NCI-H526 (cell line): ENCODE results near the gene GATAD2B.
"Not testable (repeated sequence)": the region's sequence is repeated elsewhere in the genome, so short reads cannot be mapped to it uniquely, and the experiment has no call there.

Source experiments
- DNase-seq, 2 experiments: peaks; one replicate each; lab custom pipeline; 2025; lab: John Stamatoyannopoulos, UW

GATAD2B gene

DNA sequence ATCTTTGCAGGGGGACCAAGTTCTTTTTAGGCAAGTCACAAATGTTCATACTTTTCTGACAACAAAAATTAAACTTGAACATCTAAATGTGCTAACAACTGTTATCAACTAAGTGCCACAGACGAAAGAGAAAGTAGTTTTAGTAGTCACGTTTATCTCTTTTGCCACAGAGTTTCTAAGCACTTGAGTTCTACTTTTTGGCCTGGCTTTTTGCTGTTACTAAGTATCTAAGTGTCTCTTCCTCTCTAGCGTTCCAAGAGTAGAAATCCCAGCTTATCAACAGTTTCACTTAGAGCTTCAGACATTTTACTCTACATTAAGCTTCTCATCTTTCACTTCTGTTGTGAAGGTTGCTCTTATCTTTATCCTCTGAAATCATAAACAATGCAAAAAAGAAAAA is 34.2 kb downstream of the GATAD2B start:
- no peak for DNase-seq

- no peak for DNase-seq
Observed at GRCh38 chr1:153886127-153886526, 36.6 kb downstream of the GATAD2B start.

GRCh38 chr1:153883223-153883622 is 39.5 kb downstream of the GATAD2B start:
- DNase-seq = no peak

DNA sequence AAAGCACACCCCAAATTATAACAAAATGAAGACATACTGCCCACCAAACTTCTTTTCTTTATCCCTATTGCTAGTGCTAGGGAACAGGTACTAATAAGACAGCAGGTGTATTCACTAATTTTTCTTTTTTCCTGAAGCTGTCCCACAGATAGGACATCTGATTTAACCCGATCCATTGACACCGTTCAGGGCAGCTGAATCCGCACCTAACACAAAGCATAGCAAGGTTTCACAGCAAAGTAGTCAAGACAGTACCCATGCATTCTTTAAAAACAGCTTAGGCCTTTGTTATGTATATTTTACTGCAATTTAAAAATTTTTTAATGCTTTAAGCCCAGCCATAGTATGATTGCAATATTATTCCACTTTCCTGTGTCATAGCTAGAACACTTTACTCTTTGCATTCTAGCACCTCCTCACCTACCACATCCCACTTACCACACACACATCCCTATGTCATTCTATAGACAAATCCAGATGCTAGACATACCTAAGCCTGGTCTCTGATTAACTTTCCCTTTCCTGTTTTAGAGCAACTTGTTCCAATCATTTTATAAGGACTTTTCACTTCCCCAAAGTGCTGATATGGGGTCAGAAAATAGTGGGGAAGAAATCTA is 40.4 kb downstream of the GATAD2B start:
- DNase-seq = no peak

DNA sequence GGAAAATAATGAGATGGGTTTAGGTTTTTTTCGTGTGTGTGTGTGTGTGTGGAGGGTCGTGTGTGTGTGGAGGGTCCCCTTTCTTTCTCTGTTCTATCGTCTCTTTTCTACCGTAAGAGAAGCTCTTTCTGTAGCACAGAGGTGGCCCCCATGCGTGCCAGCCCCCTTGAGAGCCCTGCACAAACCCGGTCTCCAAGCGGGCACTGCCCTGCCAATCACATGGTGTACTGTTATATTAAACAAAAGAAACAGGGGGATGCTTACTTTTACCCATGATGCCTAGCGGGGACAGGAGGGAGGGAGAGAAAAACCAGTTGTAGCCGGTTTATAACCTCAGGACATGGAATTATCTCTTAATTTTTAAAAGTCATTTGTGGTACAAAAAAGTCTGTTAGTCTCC is 41.0 kb downstream of the GATAD2B start:
- DNase-seq = peak; percentile 80 to 91

DNA sequence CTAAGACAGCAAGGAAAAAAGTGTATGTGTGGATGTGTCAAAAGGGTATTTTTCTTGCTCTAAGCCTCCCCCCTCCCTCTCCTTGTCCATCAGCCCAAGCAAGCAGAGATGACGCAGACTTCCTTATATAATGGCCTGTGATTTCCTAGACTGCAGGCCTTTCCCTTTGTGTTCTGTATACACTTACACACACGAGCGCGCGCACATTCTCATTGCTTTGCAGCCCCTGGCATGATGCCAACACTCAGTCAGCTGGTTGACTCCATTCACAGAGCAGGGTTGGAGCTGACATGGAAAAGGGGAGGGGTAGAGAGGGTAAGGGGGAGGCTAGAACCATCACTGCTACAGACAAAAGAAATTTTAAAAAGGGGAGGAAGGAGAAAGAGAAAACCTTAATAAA is 41.8 kb downstream of the GATAD2B start:
- DNase-seq = peak; percentile 99 to 100

DNA sequence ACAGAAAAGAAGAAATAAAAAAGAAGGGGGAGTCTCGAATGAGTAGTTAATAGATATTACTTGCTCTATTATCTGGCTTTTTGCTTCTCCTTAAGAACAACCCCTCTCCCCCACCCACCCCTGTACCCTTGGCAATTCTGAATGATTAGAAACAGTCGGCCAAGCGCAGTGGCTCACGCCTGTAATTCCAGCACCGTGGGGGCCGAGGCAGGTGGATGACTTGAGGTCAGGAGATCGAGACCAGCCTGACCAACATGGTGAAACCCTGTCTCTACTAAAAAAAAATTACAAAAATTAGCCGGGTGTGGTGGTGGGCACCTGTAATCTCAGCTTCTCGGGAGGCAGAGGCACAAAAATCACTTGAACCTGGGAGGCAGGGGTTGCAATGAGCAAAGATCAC is 42.7 kb downstream of the GATAD2B start:
- no peak for DNase-seq

- DNase-seq = no peak
Observed at GRCh38 chr1:153877112-153877511, 45.7 kb downstream of the GATAD2B start.

GRCh38 chr1:153872934-153873333 is 49.8 kb downstream of the GATAD2B start:
- DNase-seq = no peak

- DNase-seq = no peak
Observed at GRCh38 chr1:153872331-153872730, 50.4 kb downstream of the GATAD2B start.

DNA sequence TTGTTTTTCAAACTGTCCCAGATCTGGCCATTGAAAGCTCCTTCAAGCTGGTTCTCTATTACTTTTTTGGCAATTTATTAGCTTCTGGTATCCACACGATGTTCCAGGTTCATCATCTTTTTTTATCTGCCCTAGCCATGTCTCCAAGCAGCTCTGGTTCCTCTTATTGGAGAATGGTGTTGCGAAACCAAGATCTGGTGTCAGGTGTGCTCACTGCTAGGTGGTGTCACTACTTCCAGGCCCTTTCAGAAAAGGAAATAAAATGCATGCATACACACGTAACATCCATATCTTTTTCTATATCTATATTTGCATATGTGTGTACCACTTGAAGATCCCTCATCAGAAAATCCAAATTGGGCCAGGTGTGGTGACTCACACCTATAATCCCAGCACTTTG is 53.3 kb downstream of the GATAD2B start:
- no peak for DNase-seq

DNA sequence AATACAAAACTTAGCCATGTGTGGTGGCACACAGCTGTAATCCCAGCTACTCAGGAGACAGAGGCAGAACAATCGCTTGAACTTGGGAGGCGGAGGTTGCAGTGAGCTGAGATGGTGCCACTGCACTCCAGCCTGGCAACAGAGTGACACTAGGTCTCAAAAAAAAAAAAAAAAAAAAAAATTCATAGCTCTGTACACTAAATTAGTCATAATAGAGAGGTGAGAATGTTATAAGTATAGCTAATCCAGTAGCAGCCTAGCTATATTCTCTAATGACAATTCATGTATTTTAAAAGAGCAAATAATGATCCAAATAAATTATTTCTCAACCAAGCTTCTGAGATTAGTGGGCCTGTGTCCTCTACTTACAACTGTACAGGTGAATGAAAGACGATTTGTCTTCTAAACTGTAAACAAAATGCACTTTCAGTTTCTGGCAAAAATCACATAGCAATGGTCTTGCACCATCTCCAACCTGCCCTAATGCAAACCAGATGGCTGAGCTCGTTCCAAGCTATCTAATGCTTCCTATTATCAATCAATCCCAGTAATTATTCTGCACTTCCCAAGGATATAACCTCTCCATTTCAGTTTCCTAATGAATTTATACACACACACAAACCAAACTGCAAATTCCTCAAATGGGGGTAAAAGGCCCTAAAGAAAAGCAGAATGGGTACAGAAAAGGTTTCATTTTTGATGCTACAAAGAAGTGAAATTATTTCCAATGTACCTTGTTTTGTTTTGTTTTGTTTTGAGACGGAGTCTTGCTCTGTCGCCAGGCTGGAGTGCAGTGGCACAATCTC is 56.5 kb downstream of the GATAD2B start:
- DNase-seq = no peak

DNA sequence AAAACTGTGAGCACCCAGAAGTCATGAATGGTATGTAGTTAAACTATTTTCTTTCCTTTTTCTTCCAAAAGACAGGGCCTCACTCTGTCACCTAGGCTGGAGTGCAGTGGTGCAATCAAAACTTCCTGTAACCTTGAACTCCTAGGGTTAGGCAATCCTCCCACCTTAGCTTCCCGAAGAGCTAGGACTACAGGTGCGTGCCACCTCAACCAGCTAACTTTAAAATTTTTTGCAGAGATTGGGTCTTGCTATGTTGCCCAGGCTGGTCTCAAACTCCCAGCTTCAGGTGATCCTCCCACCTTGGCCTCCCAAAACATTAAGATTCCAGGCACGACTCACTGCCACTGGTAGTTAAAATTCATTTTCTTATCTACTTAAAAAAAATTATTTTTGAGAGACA is 62.5 kb downstream of the GATAD2B start:
- no peak for DNase-seq

- no peak for DNase-seq
Observed at GRCh38 chr1:153857505-153857904, 65.3 kb downstream of the GATAD2B start.

GRCh38 chr1:153856763-153857162 is 66.0 kb downstream of the GATAD2B start:
- DNase-seq = peak; percentile 49 to 52

GRCh38 chr1:153852170-153852569 is 70.6 kb downstream of the GATAD2B start:
- DNase-seq = no peak

- no peak for DNase-seq
Observed at GRCh38 chr1:153849487-153850185, 73.1 kb downstream of the GATAD2B start.

GRCh38 chr1:153848805-153849204 is 74.0 kb downstream of the GATAD2B start:
- DNase-seq = no peak

DNA sequence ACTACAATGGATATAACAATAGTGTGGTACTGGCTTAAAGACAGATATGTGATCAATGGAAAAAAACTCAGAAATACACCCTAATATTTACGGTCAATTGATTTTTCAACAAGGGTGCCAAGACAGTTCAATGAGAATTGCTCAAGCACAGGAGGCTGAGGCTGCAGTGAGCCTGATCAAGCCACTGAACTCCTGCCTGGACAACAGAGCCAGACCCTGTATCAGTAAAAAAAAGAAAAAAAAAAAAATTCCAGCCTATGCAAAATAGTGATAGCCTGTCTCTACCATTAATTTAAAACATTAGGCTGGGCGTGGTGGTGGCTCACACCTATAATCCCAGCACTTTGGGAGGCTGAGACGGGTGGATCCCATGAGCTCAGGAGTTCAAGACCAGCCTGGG is 77.6 kb downstream of the GATAD2B start:
- no peak for DNase-seq

DNA sequence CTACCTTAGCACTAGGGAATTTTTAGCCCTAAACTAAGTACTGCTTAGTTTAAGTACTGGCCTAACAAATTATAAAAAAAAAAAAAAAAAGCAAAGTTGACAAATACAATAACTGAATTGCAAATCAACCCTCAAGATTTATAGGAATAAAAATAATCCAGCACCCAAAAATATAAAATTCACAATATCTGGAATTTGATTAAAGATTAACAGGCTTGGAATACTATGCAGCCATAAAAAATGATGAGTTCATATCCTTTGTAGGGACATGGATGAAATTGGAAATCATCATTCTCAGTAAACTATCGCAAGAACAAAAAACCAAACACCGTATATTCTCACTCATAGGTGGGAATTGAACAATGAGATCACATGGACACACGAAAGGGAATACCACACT is 78.4 kb downstream of the GATAD2B start:
- not testable (repeated sequence) for DNase-seq

DNA sequence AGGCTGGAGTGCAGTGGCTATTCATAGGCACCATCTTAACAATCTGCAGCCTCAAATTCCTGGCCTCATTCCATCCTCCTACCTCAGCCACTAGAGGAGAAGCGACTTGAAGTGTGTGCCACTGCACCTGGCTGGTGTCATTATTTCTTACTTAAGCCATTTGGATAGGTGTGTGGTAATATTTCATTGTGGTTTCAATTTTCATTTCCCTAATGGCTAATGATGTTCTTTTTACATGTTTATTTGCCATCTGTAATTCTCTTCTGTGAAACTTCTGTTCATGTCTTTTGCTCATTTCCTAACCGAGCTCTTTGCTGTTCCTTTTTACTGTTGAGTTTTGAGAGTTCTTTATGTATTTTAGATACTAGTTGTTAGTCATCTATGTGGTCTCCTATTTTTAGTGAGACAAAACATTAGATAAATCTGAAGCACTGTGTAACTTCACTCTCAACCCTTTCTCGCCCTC is 80.7 kb downstream of the GATAD2B start:
- no peak for DNase-seq

- no peak for DNase-seq
Observed at GRCh38 chr1:153841463-153841994, 81.2 kb downstream of the GATAD2B start.

GRCh38 chr1:153840774-153841173 is 82.0 kb downstream of the GATAD2B start:
- not testable (repeated sequence) for DNase-seq
